HG02798 (cell line): ENCODE measurements around the gene ITPR1.

Experiments used
- ATAC-seq: cut with Tn5 transposase; IDR thresholded peaks from one replicate; pipeline ENCODE4 v1.9.1; 2021; ENCODE audit warnings: mild to moderate bottlenecking; ENCODE audit not compliant: unreplicated experiment, poor library complexity

ITPR1 gene

DNA sequence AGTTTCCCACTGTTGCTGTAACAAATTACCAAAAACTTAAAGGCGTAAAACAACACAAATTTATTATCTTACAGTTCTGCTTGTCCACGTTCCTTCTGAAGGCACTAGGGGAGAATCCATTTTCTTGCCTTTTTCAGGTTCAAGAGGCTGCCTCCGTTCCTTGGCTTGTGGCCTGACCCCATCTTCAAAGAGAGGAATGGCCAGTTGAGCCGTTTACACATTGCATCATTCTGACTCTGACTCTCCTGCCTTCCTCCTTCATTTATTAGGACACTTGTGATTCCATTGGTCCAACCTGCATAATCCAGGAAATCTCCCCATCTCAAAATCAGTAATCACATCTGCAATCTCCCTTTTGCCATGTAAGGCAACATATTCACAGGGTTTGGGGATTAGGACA, 363.4 kb downstream of the ITPR1 start:
- no peak for ATAC-seq

DNA sequence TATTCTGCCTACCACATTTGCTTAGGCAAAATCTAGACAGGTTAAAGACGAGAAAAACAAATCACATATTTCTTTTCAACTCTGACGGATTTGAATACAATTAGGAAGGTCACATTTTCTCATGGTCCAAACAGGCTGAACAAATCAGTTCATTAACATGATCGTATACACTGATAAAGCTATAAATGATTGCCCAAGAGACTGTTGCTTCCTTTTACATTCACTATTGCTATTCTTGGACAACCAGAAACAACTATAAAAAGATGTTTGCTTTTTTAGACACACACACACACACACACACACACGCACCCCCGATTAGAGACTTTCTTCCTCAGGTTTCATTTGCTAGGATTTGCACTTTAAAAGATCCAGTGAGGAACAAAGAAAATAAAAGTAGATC, 363.8 kb downstream of the ITPR1 start:
- no peak for ATAC-seq

DNA sequence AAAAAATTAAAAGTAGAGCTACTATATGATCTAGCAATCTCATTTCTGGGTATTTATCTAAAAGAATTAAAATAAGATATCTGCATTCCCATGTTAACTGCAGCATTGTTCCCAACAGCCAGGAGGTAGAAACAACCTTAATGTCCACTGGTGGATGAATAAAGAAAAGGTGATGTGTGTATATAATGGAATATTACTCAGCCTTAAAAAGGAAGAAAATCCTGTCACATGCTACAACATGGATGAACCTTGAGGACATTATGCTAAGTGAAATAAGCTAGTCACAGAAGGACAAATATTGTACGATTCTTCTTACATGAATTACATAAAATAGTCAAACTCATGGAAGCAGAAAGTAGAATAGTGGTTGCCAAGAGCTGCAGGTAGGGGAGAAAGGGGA, 366.6 kb downstream of the ITPR1 start:
- no peak for ATAC-seq

DNA sequence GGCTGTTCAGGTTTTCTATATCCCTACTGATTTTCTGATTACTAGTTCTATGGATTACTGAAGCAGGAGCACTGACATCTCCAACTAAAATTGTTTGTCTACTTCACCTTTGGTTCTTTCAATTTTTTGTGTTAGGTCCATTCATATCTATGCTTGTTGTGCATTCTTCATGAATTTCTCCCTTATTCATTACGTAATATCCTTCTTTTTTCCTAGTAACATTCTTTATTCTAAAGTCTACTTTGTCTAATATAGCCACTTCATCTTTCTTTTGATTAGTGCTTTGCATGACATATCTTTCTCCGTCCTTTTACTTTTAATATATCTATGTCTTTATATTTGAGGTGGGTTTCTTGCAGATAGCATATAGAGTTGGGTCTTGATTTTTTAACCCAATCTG, 369.8 kb downstream of the ITPR1 start:
- ATAC-seq = no peak

DNA sequence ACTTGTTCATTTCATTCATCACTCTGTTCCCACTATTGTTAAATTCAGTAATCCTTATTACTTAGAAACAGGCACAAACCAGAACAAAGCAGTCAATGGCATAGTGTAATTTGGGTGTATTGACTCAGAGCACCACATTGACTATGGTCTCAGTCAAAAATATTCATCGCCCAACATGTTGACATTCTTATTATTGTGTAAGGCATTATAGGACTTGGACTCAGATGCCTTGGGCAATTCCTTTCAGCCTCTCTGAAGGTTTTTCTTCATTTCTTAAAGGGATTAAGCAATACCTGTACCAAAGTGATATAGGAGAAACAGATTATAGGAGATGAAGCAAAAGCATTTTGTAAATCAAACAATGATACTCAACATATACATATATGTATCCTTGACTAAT, 371.4 kb downstream of the ITPR1 start:
- ATAC-seq = no peak

DNA sequence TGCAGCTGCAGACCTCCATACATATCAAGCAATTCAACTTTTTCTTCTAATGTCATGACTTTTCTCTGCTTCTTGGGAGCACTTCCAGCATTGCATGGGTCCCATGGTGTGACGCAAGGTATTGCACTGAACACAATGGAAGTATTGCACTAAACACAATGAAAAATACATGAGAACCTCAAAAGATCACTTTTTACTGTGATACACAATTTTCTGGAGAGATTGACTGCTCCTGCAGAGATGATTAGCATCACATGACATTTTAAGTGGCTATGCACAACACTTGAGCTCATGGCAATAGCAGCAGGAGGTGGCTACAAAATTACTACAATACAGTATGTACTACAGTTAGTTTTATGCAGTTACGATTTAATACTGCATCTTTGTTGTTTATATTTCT, 372.6 kb downstream of the ITPR1 start:
- ATAC-seq = no peak

DNA sequence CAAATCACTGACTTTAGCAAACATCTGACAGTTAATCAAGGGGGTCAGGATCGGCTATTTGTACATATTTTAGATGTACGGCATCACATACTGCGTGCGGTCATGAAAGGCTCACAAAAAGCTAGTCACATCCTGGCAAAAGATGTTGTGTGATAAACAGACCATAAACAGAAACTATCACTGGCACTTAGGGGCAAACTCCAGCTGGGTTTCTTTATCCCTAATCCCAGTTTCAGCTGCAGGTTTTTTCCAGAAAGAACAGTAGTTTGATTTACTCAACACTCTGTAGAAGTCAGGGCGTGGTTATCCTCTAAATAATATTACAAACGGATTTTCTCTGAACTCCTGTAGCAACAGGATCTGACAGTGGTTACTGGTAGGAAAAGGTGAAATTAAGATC, 373.7 kb downstream of the ITPR1 start:
- no peak for ATAC-seq

DNA sequence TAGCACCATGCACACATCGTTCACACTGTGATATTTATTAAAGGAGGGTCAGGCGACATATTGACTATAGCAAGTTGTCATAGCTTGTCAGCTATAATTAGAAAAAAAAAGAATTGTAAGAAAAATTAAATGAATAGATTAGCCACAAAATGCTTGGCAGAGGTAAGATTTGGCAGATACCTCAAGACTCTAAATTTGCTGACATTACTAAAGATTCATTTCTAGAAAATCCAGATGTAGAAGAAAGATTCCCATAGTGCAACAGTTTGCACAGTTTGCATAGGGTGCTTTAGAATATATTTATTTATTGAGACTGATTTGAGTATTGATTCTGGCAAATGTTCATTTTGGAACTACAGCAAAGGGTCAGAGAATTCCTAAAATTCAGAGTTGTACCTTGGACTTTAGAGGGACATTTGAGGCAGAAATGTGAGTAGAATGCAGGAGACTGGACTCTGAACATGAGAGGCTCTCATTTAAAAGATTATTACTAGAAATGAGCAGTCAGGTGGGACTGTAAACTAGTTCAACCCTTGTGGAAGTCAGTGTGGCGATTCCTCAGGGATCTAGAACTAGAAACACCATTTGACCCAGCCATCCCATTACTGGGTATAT, 384.1 kb downstream of the ITPR1 start:
- ATAC-seq = no peak

DNA sequence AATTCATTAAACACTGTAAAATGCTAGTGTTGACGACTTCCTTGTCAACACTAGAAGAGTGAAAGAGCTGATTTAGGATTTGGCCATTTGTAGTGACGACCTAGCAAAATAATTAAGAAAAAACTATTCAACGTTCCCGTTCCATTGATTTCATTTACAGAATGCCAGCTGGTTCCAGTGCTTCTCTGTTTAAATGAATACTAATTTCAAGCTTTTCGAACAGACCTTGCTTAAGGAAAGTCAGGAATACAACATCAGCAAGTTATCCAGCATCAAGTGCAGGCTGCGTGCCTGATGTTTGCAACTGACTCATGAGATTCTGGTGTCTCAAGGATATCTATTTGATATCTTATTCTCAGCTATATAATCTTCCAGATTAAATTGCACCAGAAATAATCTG, 387.7 kb downstream of the ITPR1 start:
- ATAC-seq = no peak

DNA sequence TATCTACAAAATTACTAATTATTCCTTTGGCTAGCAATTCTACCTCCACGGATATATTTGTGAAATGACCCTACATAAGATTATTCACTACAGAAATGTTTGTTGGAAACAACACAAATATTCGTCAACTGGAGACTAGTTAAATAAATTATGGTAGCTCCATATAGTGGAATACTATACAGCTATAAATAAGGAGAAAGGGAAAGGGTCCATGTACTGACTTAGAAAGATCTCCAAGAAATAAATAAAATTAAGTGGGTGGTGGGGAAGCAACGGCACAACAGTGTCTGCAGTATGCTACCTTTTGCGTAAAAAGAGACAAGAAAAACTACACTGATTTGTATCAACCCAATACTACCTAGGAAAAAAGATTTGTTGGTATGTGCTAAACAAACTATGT, 389.4 kb downstream of the ITPR1 start:
- no peak for ATAC-seq

DNA sequence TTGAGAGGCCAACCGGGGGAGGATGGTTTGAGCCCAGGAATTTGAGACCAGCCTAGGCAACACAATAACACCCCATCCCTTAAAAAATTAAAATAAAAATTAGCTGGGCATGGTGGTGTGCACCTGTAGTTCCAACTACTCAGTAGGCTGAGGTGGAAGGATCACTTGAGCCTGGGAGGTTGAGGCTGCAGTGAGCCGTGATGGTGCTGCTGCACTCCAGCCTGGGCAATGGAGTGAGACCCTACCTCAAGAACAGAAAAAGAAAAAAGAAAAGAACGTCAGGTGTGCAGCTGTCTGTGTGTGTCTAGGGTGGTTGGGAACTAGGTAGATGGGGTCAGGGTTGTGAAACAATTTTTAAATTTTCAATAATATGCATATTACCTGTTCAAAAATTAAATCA, 389.9 kb downstream of the ITPR1 start:
- ATAC-seq = no peak

DNA sequence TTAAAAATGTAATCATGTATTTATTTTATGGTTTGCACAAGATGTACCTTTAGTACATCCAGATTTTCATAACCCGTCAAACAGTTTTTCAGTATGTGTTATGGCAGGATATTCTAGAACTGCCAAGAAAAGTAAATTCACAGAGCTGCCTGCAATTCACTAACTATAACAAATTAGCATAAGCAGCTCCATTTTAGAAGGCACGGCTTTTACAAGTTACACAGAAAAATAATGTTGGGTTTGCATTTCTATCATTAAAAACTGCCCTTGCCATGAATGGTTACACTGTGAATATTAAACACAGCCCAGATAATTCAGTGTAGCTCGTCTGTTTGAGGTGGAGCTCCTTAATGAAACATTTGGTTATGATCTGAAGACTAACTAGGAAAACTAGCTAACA, 391.7 kb downstream of the ITPR1 start:
- ATAC-seq = no peak

DNA sequence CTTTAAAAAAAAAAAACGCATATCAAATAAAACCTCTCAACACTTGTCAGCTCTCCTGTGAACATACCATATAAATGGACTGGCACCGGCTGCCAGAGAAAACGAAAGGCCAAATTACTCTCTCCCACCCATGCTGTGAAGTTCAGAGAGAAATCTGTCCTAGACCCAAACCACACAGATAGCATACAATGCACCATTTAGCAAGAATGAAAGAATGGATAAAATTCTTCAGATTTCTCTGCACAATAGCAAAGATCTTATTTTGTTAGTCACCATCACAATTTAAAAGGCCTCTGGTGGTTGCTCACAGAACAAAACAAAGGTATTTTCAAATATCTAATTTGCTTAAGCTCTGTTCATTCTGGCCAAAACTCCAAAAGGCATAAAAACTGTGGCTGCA, 392.2 kb downstream of the ITPR1 start:
- no peak for ATAC-seq

DNA sequence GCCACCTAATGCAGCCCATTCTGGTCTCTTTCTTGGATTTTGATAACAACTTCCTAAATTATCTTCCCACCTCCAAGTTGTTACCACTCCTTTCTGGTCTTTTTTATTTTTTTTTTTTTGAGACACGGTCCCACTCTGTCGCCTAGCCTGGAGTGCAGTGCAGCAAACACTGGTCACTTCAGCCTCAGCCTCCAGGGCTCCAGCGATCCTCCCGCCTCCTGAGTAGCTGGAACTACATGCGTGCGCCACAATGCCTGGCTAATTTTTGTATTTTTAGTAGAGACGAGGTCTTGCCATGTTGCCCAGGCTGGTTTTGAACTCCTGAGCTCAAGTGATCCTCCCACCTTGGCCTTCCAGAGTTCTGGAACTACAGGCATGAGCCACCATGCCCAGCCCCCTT, 393.3 kb downstream of the ITPR1 start:
- ATAC-seq = no peak

DNA sequence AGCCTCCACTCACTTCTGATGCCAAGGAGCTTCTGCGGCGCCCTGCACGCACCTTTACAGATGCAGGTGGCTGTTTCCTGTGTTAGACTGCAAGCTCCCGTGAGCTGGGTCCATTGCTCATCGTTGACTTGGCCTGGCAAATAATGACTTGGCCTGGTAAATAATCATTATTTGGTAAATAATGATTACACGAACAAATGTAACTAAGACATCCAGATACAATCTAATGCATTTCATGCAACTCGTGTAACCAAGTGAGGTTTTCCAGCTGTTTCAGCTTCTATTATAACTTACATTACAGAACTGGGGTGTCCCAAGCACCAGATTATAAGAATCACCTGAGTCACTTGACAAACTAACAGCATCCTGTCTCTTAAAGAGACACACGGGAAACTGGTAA, 394.0 kb downstream of the ITPR1 start:
- ATAC-seq = no peak

DNA sequence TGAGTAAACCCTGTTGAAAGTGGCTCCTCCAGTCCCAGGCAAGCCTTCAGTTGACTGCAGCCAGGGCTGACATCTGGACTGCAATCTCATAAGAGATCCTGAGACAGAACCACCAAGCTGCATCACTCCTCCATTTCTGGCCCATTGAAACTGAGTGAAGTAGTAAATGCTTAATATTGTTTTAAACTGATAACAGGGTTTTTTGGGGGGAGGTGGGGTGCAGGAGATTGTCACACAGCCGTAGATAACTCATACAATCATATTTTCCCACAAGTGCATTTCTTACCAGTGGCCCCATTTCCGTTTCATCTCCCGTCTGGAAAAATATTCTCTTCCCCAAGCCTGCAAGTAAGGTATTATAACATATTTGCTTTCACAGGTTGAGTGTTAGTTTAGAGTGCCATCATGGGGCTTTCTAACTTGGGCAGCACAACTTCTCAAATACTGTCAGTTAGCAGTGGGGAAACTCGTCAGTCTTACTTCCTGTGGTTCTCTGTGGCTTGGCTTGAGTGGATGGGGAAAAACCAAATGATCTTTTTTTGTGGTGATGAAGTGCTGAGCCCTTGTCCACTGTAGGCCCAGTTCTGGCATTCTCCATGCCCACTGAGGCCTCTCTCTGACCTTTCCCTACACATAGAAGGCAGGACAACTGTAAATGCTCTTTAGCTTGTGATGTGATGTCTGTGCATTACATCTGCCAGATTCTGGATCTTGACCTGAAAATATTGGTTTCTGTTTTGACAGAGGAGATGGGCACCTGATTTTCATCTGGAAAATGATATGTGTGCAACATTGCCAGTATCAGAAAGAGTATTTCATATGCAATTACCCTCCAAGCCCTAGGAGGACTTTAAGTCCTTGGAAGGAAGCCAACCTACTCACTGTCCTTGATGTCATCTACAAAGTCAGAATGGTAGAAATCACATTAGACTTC, 396.0 kb downstream of the ITPR1 start:
- ATAC-seq = peak; percentile 88

DNA sequence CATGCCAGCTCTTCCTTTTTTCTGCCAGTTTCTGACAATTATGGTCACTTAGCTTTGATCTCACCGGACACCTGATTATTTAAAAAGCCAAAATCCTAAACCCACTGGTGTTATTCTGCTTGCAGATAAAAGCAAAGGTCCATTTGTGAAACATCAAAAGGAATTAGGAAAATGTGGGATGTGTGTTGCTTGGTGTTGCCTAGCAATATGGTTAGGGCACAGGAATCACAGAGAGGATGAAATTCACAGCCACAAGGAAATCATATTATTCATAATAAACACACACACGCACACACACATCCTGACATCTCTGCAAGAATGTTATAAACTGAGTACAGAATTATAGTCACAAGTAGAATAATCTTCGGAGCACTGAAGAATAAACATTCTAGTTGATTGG, 396.7 kb downstream of the ITPR1 start:
- ATAC-seq = no peak

DNA sequence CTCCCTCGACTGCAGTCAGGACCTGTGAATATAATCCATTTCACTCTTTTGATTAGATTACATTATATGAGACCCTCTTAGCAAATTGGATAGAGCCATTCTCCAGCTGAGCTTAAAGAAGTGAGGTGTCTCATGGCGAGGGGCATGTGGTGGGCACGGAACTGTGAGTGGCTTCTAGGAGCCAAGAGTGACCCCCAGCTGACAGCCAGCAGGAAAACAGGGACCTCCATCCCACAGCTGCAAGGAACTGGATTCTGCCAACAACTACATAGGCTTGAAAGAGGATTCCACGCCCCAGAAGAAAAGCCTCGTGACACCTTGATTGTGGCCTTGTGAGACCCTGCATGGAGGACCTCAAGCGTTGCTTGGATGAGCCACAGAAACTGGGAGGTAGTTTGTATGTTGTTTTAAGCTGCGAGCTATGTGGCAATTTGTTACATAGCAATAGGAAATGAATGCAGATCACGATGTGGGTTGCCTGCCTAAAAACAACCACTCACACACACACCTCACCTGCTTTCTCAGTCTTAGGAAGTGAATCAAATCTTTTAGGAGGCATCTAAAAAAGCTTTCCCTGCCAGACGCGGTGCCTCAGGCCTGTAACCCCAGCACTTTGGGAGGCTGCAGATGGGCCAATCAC, 401.9 kb downstream of the ITPR1 start:
- no peak for ATAC-seq

DNA sequence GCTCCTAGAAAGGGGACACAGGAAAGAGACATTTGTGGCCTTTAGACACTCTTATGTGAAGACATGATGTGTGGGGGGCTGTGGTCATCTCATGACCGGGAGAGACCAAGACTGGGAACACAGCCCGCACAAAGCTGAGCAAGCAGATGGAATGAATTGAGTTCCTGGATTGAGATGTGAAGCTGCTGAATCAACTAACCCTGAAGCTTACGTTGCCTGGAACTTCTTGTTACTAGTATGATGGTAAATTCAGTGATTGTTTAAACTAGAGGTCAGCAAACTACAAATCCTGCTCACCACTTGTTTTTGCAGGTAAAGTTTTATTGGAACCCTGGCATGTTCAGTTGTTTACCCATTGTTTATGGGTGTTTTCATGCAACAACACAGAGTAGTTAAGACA, 402.7 kb downstream of the ITPR1 start:
- no peak for ATAC-seq
